GM18858 (cell line): Measurements from ENCODE around the gene SHMT2.
"Not testable (repeated sequence)": the region's sequence is repeated elsewhere in the genome, so short reads cannot be mapped to it uniquely, and the experiment has no call there.

ENCODE experiments used
- ATAC-seq: cut with Tn5 transposase; IDR thresholded peaks from one replicate; pipeline ENCODE4 v1.9.1; 2021; ENCODE audit not compliant: unreplicated experiment

The SHMT2 gene

GRCh38 chr12:57261428-57261865 is 31.9 kb downstream of the SHMT2 start:
- ATAC-seq: no peak

- no peak for ATAC-seq
Observed at GRCh38 chr12:57262126-57262822, 32.8 kb downstream of the SHMT2 start.

DNA sequence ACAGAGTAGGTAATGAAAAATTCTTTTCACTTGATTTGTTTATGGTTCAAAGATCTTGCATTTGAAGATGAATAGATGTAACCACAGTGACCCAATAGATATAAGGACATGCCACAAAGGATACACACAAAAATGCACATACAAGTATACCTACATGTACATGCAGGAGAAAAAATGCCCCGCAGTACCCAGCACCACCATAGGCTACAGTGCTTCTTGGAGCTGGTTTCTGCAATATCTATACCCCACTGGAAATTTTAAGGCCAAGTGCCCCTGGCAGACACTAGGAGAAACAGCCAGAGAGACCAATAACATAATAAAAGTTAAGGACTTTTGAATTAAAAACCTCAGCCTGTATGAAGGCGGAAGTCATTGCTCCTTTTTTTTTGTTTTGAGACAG is 33.6 kb downstream of the SHMT2 start:
- ATAC-seq: no peak

DNA sequence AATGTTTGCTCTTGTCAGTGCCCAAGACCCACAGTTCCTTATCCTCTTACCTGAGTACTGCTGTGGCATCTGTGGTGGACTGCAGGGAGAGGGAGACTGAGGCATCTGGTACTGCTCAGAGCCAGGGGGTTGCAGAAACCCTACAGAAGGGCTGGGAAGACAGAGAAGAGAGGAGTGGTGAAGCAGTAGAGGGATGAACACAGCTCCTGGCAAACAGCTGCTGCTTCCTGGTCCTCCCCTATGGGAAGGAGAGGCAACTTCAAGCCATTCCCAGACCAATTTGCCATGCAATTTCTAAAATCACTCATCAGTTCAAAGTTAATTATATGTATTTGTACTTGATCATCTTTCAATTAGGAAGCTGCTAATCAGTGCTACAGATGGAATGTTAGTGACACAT is 37.2 kb downstream of the SHMT2 start:
- ATAC-seq: no peak

DNA sequence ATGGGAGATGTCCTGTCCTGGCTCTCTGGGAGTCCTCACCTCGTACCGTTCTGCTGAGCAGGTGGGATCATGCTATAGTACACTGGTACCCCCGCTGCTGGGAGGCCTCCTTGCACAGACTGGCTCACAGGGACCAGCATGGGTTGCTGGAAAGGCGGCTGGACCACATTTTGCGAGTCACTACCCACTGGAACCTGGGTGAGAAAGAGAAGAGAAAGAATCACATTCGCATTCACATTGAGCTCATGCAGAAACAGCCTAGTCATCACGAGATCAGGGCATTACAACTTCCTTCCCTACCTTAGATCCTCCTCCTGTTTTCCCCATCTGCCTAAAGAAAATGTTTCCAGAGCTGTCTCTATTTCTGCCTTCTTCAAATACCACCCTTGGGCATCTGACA is 38.8 kb downstream of the SHMT2 start:
- ATAC-seq: no peak

- ATAC-seq: no peak
Observed at GRCh38 chr12:57270966-57271470, 41.5 kb downstream of the SHMT2 start.

GRCh38 chr12:57272337-57273151 is 43.0 kb downstream of the SHMT2 start:
- no peak for ATAC-seq

- no peak for ATAC-seq
Observed at GRCh38 chr12:57273516-57273915, 44.0 kb downstream of the SHMT2 start.

- not testable (repeated sequence) for ATAC-seq
Observed at GRCh38 chr12:57276233-57276632, 46.7 kb downstream of the SHMT2 start.

- ATAC-seq: no peak
Observed at GRCh38 chr12:57276935-57277563, 47.5 kb downstream of the SHMT2 start.

DNA sequence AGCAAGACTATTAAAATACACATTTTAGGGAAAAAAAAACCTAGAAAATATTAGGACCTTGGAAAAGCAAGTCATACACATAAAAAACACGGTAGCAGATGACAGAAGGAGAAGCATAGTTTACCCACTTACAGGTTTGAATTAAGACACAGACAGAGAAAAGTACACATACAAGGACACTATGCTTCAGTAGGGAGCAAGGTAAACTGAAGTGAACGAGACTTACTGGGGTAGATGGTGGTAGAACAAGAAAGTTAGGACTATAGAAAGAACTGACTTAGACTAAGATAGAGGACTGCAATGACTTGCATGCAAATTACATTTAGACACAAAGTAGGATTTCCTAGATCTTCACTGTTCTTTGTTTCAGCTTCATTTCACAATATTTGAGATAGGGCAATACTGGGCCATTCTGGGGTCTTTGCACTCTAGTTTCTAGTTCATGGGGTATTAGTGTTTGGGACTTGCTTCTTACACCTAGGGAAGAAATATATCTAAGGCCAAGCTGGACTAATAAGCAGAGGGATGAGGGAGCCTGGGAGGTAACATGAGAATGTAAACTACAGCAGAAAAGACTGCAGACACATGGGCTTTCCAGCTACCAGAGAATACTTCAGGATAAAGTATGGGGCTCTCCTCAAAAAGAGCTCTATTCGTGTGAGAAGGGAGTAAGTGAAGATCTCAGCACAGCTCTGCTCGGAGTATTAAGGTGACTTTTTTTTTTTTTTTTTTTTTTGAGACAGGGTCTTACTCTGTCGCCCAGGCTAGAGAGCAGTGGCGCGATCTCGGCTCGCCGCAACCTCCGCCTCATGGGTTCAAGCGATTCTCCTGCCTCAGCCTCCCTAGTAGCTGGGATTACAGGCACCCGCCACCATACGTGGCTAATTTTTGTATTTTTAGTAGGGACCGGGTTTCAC is 49.2 kb downstream of the SHMT2 start:
- ATAC-seq: no peak

DNA sequence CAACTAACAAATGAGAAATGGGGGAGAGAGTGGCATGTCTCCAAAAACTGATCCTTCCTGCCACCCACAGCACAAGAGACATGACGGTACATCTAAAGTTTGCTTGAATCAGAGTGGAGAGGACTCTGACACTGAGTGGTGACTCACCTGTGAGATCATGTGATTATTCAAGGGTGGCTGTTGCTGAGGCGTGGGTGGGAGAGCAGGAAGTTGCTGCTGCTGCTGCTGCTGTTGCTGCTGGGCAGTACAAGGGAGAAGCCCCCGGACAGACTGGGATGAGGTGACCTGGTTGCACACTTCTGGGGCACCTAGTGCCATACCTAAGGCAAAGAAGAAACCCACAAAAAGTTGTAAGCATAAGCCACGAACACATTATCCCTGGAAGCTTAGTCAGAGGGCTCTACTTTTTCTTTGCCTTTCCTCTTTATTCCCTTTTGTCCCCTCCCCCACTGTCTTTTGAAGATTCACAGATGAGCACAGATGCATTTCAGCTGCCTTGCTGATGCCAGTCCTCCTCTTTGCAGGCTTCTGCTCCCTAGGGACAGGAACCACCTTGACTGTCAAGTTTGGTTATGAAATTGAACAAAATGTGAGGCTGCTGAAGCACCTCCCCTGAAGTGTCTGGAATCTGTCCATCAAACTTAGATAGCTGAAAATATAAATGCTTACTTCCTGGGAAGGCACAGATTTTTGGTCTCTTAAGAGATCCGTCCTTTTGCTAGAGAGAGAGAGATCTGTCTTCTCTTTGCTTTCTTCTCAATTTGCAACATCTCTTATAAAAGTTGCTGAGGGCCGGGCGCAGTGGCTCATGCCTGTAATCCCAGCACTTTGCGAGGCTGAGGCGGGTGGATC is 50.9 kb downstream of the SHMT2 start:
- ATAC-seq: peak; percentile 91

- not testable (repeated sequence) for ATAC-seq
Observed at GRCh38 chr12:57282073-57282472, 52.6 kb downstream of the SHMT2 start.
